BJ (cell line): ENCODE data around the gene ERMP1. TPM values are rescaled to one million over a fixed set of nuclear protein-coding genes. Genes with fewer than 3 reads are reported as not detected.

Experiments
- CTCF ChIA-PET: fragments of 350-600 bp; formaldehyde crosslinking; extraction: SDS; loops from one replicate; lab custom pipeline; 2021; ENCODE audit warnings: antibody characterized with exemption, inconsistent platforms; lab: Yijun Ruan, JAX
- POLR2A ChIA-PET: fragments of 300-600 bp; sonication (Branson Sonifier 250); formaldehyde crosslinking; extraction: SDS; loops from one replicate; lab custom pipeline; 2021; ENCODE audit warnings: antibody characterized with exemption; lab: Charles Lee
- DNase-seq: peaks from one replicate; pipeline ENCODE4 v3.0.0-alpha.2; 2011; ENCODE audit warnings: low read depth
- H3K27me3 ChIP-seq: 2 replicates; pipeline ENCODE4 v1.6.0; 2011; ENCODE audit warnings: low read length; ENCODE audit not compliant: control insufficient read depth, insufficient read depth
- H3K36me3 ChIP-seq: 2 replicates; pipeline ENCODE4 v1.5.1; 2011; ENCODE audit warnings: low read length; ENCODE audit not compliant: control insufficient read depth, insufficient read depth
- H3K4me3 ChIP-seq: 2 replicates; pipeline ENCODE4 v1.5.1; 2011; ENCODE audit warnings: low read depth, mild to moderate bottlenecking, control low read depth, low read length
- CTCF ChIP-seq: IDR thresholded peaks from 2 replicates; pipeline ENCODE4 v1.5.1; 2011; ENCODE audit warnings: low read depth, mild to moderate bottlenecking, control low read depth, inconsistent platforms, low read length, moderate library complexity; ENCODE audit not compliant: insufficient read depth
- polyA plus RNA-seq: library from polyadenylated mRNA; depleted of rRNA; stranded (reverse); fragments of >200 nt; gene quantifications from 2 replicates; pipeline ENCODE4 v1.2.3, GENCODE V29; 2011

The ERMP1 gene
- polyA plus RNA-seq, 1 experiment, result 2.3 TPM

GRCh38 chr9:5750569-5750968 is 82.3 kb downstream of the ERMP1 start:
- ChIA-PET CTCF (interaction anchor here (1.2 to 1.9 kb wide), 2 partner anchors 9 to 15 kb away, joined by 4 to 5 read pairs; no protein-coding TSS in a partner anchor), POLR2A (no interaction called here)
- H3K36me3 ChIP-seq, result peaks cover 5% of the 10 kb centered on the region
- H3K4me3 ChIP-seq, result no peak overlapping the region
- no peak for TF ChIP-seq CTCF
- no peak for DNase-seq
- no peaks in the 10 kb centered on the region for H3K27me3 ChIP-seq

- Histone ChIP-seq H3K27me3 (no peaks in the 10 kb centered on the region), H3K4me3 (no peak overlapping the region), H3K36me3 (peaks cover 5% of the 10 kb centered on the region)
- no peak for DNase-seq
- no peak for TF ChIP-seq CTCF
- ChIA-PET POLR2A (no interaction called here), CTCF (interaction anchor here (0.6 kb wide), 1 partner anchor 75 kb away, joined by 3 read pairs; no protein-coding TSS in a partner anchor)
Observed at GRCh38 chr9:5749306-5749705, 83.6 kb downstream of the ERMP1 start.

GRCh38 chr9:5748438-5748837 is 84.5 kb downstream of the ERMP1 start:
- no peak overlapping the region for H3K4me3 ChIP-seq
- no peak for TF ChIP-seq CTCF
- ChIA-PET POLR2A (no interaction called here), CTCF (interaction anchor here (1.1 kb wide), 1 partner anchor 12 kb away, joined by 3 read pairs; no protein-coding TSS in a partner anchor)
- H3K36me3 ChIP-seq, result peaks cover 7% of the 10 kb centered on the region
- no peak for DNase-seq
- H3K27me3 ChIP-seq, result no peaks in the 10 kb centered on the region

GRCh38 chr9:5743109-5743508 is 89.8 kb downstream of the ERMP1 start:
- peaks cover 12% of the 10 kb centered on the region for H3K36me3 ChIP-seq
- CTCF ChIA-PET, result no interaction called here
- no peak for TF ChIP-seq CTCF

GRCh38 chr9:5736563-5737346 is 96.2 kb downstream of the ERMP1 start:
- Histone ChIP-seq H3K36me3 (peaks cover 6% of the 10 kb centered on the region), H3K4me3 (no peak overlapping the region), H3K27me3 (no peaks in the 10 kb centered on the region)
- no peak for TF ChIP-seq CTCF
- ChIA-PET CTCF (no interaction called here), POLR2A (no interaction called here)
- DNase-seq, result no peak

More at GRCh38 chr9:5743109-5743508, 89.8 kb downstream of the ERMP1 start:
- DNase-seq, result no peak
- POLR2A ChIA-PET, result interaction anchor here (0.7 kb wide), 1 partner anchor 262 kb away, joined by 8 read pairs; no protein-coding TSS in a partner anchor
- Histone ChIP-seq H3K4me3 (no peak overlapping the region), H3K27me3 (no peaks in the 10 kb centered on the region)
